WTC11 (cell line): ENCODE data around the gene PIEZO1. TPM values are rescaled to one million over a fixed set of nuclear protein-coding genes. Genes with fewer than 3 reads are reported as not detected.

ENCODE experiments used
- ATAC-seq: fragments of 200-7000 bp; cut with Tn5 transposase; 2 replicates; pipeline ENCODE4 v1.10.0; 2021; ENCODE audit warnings: mild to moderate bottlenecking, moderate library complexity
- CTCF ChIA-PET: fragments of 300-600 bp; sonication (Branson Sonifier 250); formaldehyde crosslinking; loops from one replicate; lab custom pipeline; 2021; ENCODE audit warnings: antibody characterized with exemption; lab: Charles Lee
- POLR2A ChIA-PET: fragments of 350-600 bp; sonication (Branson Sonifier 250); formaldehyde crosslinking; loops from one replicate; lab custom pipeline; 2021; ENCODE audit warnings: antibody characterized with exemption; lab: Charles Lee
- DNase-seq: peaks from one replicate; pipeline ENCODE4 v3.0.0; 2021; ENCODE audit warnings: low spot score
- H3K27ac Mint-ChIP-seq: 2 replicates; pipeline ENCODE4 v1.8.0; 2021; ENCODE audit warnings: mixed read lengths
- H3K27me3 Mint-ChIP-seq: 2 replicates; pipeline ENCODE4 v1.8.0; 2021; ENCODE audit warnings: low read depth, mild to moderate bottlenecking, moderate library complexity, mixed read lengths
- H3K36me3 Mint-ChIP-seq: 2 replicates; pipeline ENCODE4 v1.8.0; 2021; ENCODE audit warnings: mixed read lengths
- H3K4me1 Mint-ChIP-seq: 2 replicates; pipeline ENCODE4 v1.8.0; 2022; ENCODE audit warnings: mixed read lengths
- H3K4me3 Mint-ChIP-seq: 2 replicates; pipeline ENCODE4 v1.8.0; 2021; ENCODE audit warnings: mild to moderate bottlenecking, moderate library complexity, mixed read lengths
- H3K9me3 Mint-ChIP-seq: 2 replicates; pipeline ENCODE4 v1.8.0; 2021; ENCODE audit warnings: mixed read lengths
- ELF4 ChIP-seq: sonication (generic); formaldehyde crosslinking; IDR thresholded peaks from 2 replicates; pipeline ENCODE4 v1.8.1; 2022; ENCODE audit warnings: low read depth, mild to moderate bottlenecking, moderate library complexity, missing genetic modification reagents
- FOXK1 ChIP-seq: sonication (generic); formaldehyde crosslinking; IDR thresholded peaks from 2 replicates; pipeline ENCODE4 v1.8.0; 2022; ENCODE audit warnings: mild to moderate bottlenecking, moderate library complexity, missing genetic modification reagents
- JAZF1 ChIP-seq: fragments of 250-450 bp; sonication (Bioruptor Pico); IDR thresholded peaks from 2 replicates; pipeline ENCODE4 v1.9.0; 2021; ENCODE audit warnings: moderate library complexity, mild to moderate bottlenecking, inconsistent platforms
- MYBL2 ChIP-seq: sonication (generic); formaldehyde crosslinking; IDR thresholded peaks from 2 replicates; pipeline ENCODE4 v1.8.1; 2023; ENCODE audit warnings: mild to moderate bottlenecking, moderate library complexity, missing genetic modification reagents
- NFE2L1 ChIP-seq: sonication (generic); formaldehyde crosslinking; IDR thresholded peaks from 2 replicates; pipeline ENCODE4 v1.8.1; 2023; ENCODE audit warnings: missing genetic modification reagents
- NR2C2 ChIP-seq: sonication (generic); formaldehyde crosslinking; IDR thresholded peaks from 2 replicates; pipeline ENCODE4 v1.8.0; 2022; ENCODE audit warnings: mild to moderate bottlenecking, missing genetic modification reagents
- RORB ChIP-seq: fragments of 250-450 bp; sonication (Bioruptor Pico); IDR thresholded peaks from 2 replicates; pipeline ENCODE4 v1.9.0; 2021; ENCODE audit warnings: mild to moderate bottlenecking
- SOX15 ChIP-seq: fragments of 250-450 bp; sonication (Bioruptor Pico); IDR thresholded peaks from 2 replicates; pipeline ENCODE4 v1.9.0; 2021; ENCODE audit warnings: mild to moderate bottlenecking
- TEAD1 ChIP-seq: sonication (generic); formaldehyde crosslinking; IDR thresholded peaks from 2 replicates; pipeline ENCODE4 v1.8.0; 2022; ENCODE audit warnings: mild to moderate bottlenecking, missing genetic modification reagents
- ZBTB43 ChIP-seq: sonication (generic); formaldehyde crosslinking; IDR thresholded peaks from 2 replicates; pipeline ENCODE4 v1.8.1; 2023; ENCODE audit warnings: mild to moderate bottlenecking, missing genetic modification reagents
- ZNF219 ChIP-seq: sonication (generic); formaldehyde crosslinking; IDR thresholded peaks from 2 replicates; pipeline ENCODE4 v1.8.0; 2023; ENCODE audit warnings: missing genetic modification reagents, mild to moderate bottlenecking, borderline replicate concordance
- ZNF263 ChIP-seq: sonication (generic); formaldehyde crosslinking; IDR thresholded peaks from 2 replicates; pipeline ENCODE4 v1.8.1; 2022; ENCODE audit warnings: low read depth, mild to moderate bottlenecking, moderate library complexity, missing genetic modification reagents
- total RNA-seq: library from RNA; stranded (reverse); gene quantifications from 3 replicates; pipeline ENCODE4 v1.2.3, GENCODE V29; 2021
- TF ChIP-seq, protein P1 (sequence below): sonication (generic); formaldehyde crosslinking; IDR thresholded peaks from 2 replicates; pipeline ENCODE4 v1.8.0; 2023; ENCODE audit warnings: mild to moderate bottlenecking, missing genetic modification reagents
- TF ChIP-seq, protein P2 (sequence below): sonication (generic); formaldehyde crosslinking; IDR thresholded peaks from 2 replicates; pipeline ENCODE4 v1.8.0; 2022; ENCODE audit warnings: missing genetic modification reagents
- TF ChIP-seq, protein P3 (sequence below): sonication (generic); formaldehyde crosslinking; IDR thresholded peaks from 2 replicates; pipeline ENCODE4 v1.8.1; 2023; ENCODE audit warnings: mild to moderate bottlenecking, missing genetic modification reagents
- TF ChIP-seq, protein P4 (sequence below): fragments of 250-450 bp; sonication (Bioruptor Pico); IDR thresholded peaks from 2 replicates; pipeline ENCODE4 v2.1.2; 2022; ENCODE audit warnings: mild to moderate bottlenecking, moderate library complexity

Gene PIEZO1
- total RNA-seq, 1 experiment from 2014 or later = 71.3 TPM

DNA sequence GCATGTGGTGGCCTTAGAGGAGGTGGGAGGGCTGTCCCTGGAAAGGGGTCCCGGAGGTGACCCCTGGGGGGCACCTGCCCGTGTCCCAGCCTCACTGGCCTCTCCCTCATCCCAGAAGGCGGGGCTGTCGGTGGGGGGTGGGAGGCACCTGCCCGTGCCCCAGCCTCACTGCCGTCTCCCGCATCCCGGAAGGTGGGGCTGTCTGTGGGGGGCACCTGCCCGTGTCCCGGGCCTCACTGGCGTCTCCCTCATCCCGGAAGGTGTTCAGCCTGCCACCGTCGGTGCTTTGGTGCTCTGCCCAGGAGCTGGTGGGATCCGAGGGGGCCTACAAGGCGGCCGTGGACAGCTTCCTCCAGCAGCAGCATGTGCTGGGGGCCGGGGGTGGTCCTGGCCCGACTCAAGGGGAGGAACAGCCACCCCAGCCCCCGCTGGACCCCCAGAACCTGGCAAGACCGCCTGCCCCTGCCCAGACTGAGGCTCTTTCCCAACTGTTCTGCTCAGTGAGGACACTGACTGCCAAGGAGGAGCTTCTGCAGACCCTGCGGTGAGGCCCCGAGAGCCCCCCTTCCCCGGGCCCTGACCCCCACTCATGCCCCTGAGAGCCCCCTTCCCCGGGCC lies 72.5 kb downstream of the PIEZO1 start:
- TF ChIP-seq SOX15 (CRISPR knock-in tag) (no peak), ZNF263 (CRISPR knock-in tag) (no peak), MYBL2 (CRISPR knock-in tag) (no peak), ELF4 (no peak), ZBTB43 (CRISPR knock-in tag) (no peak), ZNF219 (no peak), TEAD1 (CRISPR knock-in tag) (no peak), NR2C2 (CRISPR knock-in tag) (no peak), RORB (CRISPR knock-in tag) (no peak), JAZF1 (CRISPR knock-in tag) (no peak), NFE2L1 (CRISPR knock-in tag) (no peak), FOXK1 (CRISPR knock-in tag) (no peak)
- TF ChIP-seq, protein P1, sequence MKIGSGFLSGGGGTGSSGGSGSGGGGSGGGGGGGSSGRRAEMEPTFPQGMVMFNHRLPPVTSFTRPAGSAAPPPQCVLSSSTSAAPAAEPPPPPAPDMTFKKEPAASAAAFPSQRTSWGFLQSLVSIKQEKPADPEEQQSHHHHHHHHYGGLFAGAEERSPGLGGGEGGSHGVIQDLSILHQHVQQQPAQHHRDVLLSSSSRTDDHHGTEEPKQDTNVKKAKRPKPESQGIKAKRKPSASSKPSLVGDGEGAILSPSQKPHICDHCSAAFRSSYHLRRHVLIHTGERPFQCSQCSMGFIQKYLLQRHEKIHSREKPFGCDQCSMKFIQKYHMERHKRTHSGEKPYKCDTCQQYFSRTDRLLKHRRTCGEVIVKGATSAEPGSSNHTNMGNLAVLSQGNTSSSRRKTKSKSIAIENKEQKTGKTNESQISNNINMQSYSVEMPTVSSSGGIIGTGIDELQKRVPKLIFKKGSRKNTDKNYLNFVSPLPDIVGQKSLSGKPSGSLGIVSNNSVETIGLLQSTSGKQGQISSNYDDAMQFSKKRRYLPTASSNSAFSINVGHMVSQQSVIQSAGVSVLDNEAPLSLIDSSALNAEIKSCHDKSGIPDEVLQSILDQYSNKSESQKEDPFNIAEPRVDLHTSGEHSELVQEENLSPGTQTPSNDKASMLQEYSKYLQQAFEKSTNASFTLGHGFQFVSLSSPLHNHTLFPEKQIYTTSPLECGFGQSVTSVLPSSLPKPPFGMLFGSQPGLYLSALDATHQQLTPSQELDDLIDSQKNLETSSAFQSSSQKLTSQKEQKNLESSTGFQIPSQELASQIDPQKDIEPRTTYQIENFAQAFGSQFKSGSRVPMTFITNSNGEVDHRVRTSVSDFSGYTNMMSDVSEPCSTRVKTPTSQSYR = no peak
- TF ChIP-seq, protein P2, sequence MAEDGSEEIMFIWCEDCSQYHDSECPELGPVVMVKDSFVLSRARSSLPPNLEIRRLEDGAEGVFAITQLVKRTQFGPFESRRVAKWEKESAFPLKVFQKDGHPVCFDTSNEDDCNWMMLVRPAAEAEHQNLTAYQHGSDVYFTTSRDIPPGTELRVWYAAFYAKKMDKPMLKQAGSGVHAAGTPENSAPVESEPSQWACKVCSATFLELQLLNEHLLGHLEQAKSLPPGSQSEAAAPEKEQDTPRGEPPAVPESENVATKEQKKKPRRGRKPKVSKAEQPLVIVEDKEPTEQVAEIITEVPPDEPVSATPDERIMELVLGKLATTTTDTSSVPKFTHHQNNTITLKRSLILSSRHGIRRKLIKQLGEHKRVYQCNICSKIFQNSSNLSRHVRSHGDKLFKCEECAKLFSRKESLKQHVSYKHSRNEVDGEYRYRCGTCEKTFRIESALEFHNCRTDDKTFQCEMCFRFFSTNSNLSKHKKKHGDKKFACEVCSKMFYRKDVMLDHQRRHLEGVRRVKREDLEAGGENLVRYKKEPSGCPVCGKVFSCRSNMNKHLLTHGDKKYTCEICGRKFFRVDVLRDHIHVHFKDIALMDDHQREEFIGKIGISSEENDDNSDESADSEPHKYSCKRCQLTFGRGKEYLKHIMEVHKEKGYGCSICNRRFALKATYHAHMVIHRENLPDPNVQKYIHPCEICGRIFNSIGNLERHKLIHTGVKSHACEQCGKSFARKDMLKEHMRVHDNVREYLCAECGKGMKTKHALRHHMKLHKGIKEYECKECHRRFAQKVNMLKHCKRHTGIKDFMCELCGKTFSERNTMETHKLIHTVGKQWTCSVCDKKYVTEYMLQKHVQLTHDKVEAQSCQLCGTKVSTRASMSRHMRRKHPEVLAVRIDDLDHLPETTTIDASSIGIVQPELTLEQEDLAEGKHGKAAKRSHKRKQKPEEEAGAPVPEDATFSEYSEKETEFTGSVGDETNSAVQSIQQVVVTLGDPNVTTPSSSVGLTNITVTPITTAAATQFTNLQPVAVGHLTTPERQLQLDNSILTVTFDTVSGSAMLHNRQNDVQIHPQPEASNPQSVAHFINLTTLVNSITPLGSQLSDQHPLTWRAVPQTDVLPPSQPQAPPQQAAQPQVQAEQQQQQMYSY (CRISPR knock-in tag) = no peak
- TF ChIP-seq, protein P3, sequence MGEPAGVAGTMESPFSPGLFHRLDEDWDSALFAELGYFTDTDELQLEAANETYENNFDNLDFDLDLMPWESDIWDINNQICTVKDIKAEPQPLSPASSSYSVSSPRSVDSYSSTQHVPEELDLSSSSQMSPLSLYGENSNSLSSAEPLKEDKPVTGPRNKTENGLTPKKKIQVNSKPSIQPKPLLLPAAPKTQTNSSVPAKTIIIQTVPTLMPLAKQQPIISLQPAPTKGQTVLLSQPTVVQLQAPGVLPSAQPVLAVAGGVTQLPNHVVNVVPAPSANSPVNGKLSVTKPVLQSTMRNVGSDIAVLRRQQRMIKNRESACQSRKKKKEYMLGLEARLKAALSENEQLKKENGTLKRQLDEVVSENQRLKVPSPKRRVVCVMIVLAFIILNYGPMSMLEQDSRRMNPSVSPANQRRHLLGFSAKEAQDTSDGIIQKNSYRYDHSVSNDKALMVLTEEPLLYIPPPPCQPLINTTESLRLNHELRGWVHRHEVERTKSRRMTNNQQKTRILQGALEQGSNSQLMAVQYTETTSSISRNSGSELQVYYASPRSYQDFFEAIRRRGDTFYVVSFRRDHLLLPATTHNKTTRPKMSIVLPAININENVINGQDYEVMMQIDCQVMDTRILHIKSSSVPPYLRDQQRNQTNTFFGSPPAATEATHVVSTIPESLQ (CRISPR knock-in tag) = no peak
- TF ChIP-seq, protein P4, sequence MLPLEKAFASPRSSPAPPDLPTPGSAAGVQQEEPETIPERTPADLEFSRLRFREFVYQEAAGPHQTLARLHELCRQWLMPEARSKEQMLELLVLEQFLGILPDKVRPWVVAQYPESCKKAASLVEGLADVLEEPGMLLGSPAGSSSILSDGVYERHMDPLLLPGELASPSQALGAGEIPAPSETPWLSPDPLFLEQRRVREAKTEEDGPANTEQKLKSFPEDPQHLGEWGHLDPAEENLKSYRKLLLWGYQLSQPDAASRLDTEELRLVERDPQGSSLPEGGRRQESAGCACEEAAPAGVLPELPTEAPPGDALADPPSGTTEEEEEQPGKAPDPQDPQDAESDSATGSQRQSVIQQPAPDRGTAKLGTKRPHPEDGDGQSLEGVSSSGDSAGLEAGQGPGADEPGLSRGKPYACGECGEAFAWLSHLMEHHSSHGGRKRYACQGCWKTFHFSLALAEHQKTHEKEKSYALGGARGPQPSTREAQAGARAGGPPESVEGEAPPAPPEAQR (CRISPR knock-in tag) = no peak
- Mint-ChIP-seq H3K36me3 (peaks cover 6% of the 10 kb centered on the region), H3K27ac (no peak overlapping the region), H3K4me1 (peaks cover 1% of the 10 kb centered on the region), H3K4me3 (no peak overlapping the region), H3K9me3 (no peaks in the 10 kb centered on the region), H3K27me3 (no peaks in the 10 kb centered on the region)
- ATAC-seq (no peak), DNase-seq (no peak)
- POLR2A ChIA-PET = no interaction called here
- CTCF ChIA-PET = interaction anchor here (1.3 to 3.9 kb wide), 3 partner anchors 25 to 31 kb away, joined by 3 to 23 read pairs (median 4); no protein-coding TSS in a partner anchor
